GM12891 (cell line): Measurements from ENCODE around the gene SIRT5.

ENCODE experiments used
- POLR2A ChIP-seq: IDR thresholded peaks from 2 replicates; pipeline ENCODE4 v1.6.1; 2011; ENCODE audit warnings: low read depth, low read length, control low read depth
- TAF1 ChIP-seq: IDR thresholded peaks from 2 replicates; pipeline ENCODE4 v1.6.1; 2011; ENCODE audit warnings: low read depth, low read length, control low read depth

- TF ChIP-seq TAF1 (no peak), POLR2A (no peak)
Observed at GRCh38 chr6:13660893-13661292, 86.5 kb downstream of the SIRT5 start.
